ENCODE data around the gene SGTB.

The SGTB gene

DNA sequence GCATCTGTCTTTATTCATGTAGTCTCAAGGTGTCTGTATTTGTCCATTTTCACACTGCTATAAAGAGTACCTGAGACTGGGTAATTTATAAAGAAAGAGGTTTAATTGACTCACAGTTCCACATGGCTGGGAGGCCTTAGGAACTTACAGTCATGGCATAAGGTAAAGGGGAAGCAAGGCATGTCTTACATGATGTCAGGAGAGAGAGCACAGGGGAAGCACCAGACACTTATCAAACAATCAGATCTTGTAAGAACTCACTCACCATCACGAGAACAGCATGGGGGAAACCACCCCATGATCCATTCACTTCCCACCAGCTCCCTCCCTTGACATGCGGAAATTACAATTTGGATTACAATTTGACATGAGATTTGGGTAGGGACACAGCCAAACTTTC lies 44.3 kb upstream of the SGTB start:
- no peak overlapping the region for H3K4me3 ChIP-seq (ENCODE audit: low read depth, low read length)
- TF ChIP-seq, protein P1, sequence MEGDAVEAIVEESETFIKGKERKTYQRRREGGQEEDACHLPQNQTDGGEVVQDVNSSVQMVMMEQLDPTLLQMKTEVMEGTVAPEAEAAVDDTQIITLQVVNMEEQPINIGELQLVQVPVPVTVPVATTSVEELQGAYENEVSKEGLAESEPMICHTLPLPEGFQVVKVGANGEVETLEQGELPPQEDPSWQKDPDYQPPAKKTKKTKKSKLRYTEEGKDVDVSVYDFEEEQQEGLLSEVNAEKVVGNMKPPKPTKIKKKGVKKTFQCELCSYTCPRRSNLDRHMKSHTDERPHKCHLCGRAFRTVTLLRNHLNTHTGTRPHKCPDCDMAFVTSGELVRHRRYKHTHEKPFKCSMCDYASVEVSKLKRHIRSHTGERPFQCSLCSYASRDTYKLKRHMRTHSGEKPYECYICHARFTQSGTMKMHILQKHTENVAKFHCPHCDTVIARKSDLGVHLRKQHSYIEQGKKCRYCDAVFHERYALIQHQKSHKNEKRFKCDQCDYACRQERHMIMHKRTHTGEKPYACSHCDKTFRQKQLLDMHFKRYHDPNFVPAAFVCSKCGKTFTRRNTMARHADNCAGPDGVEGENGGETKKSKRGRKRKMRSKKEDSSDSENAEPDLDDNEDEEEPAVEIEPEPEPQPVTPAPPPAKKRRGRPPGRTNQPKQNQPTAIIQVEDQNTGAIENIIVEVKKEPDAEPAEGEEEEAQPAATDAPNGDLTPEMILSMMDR (IDR thresholded peaks at IDR 0.05; ENCODE audit: low read depth, low read length), result no peak

- TF ChIP-seq, protein P1 (IDR thresholded peaks at IDR 0.05; ENCODE audit: low read depth, low read length), result no peak
- no peak overlapping the region for H3K4me3 ChIP-seq (ENCODE audit: low read depth, low read length)
Measured at GRCh38 chr5:65765582-65765981, 43.7 kb upstream of the SGTB start.

DNA sequence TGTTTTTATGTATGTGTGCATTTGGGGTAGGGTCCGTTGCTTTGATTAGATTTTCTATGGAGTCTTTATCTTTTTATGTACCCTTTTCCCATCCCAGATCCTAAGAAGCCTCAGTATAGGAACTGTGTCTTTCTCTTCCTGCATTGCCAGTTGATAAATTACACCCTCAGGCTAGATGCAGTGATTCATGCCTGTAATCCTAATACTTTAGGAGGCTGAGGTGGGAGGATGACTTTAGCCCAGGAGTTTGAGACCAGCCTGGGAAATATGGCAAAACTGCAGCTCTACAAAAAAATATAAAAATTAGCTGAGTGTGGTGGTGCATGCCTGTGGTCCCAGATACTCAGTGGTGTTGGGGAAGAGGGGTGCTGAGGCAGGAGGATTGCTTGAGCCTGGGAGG lies 40.3 kb upstream of the SGTB start:
- TF ChIP-seq, protein P1 (IDR thresholded peaks at IDR 0.05; ENCODE audit: low read depth, low read length), result no peak
- no peak overlapping the region for H3K4me3 ChIP-seq (ENCODE audit: low read depth, low read length)

- TF ChIP-seq, protein P1 (IDR thresholded peaks at IDR 0.05; ENCODE audit: low read depth, low read length), result no peak
- H3K4me3 ChIP-seq (ENCODE audit: low read depth, low read length), result no peak overlapping the region
Measured at GRCh38 chr5:65760504-65761275, 38.8 kb upstream of the SGTB start.

- H3K4me3 ChIP-seq (ENCODE audit: low read depth, low read length), result no peak overlapping the region
- TF ChIP-seq, protein P1 (IDR thresholded peaks at IDR 0.05; ENCODE audit: low read depth, low read length), result no peak
Measured at GRCh38 chr5:65758546-65759144, 36.7 kb upstream of the SGTB start.

GRCh38 chr5:65753189-65753588 lies 31.3 kb upstream of the SGTB start:
- H3K4me3 ChIP-seq (ENCODE audit: low read depth, low read length), result no peak overlapping the region
- TF ChIP-seq, protein P1 (IDR thresholded peaks at IDR 0.05; ENCODE audit: low read depth, low read length), result no peak

DNA sequence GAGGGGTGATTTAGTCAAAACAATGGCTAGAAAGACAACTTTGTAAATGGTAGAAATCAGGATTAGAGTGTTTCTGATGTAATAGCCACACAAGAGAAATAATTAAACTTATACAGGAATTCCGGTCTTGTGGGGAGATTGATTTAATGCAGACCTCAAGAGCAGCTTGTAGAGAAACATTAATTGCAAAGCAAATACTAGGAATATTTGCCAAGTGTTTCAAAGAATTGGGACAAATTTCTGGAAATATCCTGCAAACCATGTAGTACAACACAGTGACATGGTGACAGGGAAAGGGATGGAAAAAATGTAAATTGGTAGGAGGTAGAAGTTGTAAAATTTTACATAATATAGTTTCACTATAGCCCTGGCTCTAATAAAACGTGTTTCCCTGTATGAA lies 29.0 kb upstream of the SGTB start:
- TF ChIP-seq, protein P1 (IDR thresholded peaks at IDR 0.05; ENCODE audit: low read depth, low read length), result no peak
- H3K4me3 ChIP-seq (ENCODE audit: low read depth, low read length), result no peak overlapping the region
